ENCODE measurements around the gene PLA2G4B. TPM values are rescaled to one million over a fixed set of nuclear protein-coding genes. Genes with fewer than 3 reads are reported as not detected.

The PLA2G4B gene
- total RNA-seq, 3 donors from 2014 or later = 3.2 to 11.0 (median 10.2) TPM

DNA sequence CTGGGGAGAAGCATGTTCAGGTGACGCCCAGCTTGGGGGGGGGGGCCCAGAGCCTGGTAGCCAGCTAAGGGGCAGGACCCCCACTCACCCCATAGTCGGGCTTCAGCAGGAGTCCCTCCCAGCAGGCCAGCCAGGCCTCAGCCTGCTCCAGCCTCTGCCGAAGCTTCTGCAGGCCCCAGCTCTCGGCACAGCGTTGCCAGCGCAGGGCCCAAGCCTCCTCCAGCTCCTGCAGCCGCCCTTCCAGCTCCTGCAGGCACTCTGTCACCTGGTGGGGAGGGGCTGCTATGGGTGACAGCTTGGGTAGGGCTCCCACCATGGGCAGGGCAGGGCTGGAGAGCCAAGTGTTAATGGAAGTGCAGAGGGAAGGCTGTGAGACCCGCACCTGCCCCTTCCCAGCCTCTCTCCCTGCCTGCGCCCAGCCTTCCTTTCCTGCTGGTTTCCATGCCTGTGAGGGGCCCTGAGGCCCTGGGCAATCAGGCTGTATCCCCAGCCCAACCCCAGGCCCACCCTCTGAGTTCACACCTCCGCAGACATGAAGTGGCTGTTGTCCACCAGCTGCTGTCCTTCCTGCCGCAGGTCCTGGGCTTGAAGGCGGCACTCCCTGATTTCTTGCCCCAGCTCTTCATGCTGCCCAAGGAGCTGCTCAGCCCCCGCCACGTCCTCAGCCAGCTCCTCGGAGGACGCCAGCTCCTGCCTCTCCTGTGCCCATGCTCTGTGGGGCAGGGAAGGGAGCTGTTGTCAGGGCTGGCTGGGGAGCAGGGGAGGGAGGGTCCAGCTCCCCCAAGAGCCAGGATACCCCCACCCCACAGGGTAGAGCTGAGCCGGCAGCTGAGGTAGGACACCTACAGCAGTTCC is 14.3 kb downstream of the PLA2G4B start:
- H3K27me3 ChIP-seq = no peaks in the 10 kb centered on the region
- no peak for TF ChIP-seq POLR2A (IDR thresholded peaks at IDR 0.05)
- no peak for TF ChIP-seq POLR2AphosphoS5 (IDR thresholded peaks at IDR 0.05)
- TF ChIP-seq, protein P1, sequence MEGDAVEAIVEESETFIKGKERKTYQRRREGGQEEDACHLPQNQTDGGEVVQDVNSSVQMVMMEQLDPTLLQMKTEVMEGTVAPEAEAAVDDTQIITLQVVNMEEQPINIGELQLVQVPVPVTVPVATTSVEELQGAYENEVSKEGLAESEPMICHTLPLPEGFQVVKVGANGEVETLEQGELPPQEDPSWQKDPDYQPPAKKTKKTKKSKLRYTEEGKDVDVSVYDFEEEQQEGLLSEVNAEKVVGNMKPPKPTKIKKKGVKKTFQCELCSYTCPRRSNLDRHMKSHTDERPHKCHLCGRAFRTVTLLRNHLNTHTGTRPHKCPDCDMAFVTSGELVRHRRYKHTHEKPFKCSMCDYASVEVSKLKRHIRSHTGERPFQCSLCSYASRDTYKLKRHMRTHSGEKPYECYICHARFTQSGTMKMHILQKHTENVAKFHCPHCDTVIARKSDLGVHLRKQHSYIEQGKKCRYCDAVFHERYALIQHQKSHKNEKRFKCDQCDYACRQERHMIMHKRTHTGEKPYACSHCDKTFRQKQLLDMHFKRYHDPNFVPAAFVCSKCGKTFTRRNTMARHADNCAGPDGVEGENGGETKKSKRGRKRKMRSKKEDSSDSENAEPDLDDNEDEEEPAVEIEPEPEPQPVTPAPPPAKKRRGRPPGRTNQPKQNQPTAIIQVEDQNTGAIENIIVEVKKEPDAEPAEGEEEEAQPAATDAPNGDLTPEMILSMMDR (IDR thresholded peaks at IDR 0.05) = no peak

DNA sequence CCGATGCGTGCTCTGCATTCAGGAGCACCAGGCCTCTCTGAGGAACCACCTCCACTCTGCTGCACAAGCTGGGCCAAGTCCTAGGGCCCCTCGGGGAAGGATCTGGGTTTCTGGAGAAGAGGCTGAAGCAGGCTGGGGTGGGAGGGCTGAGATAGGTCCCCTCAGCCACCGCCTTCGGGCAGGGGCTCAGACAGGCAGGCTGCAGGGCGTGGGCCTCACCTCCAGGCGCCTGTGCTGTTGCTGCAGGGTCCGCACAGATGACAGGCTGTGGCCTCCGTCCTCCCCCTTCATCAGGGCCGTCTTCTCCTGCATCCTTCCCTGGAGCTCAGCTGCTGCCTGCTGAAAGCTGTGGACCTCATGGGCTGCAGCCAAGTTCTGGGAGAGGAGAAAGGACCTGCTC is 15.2 kb downstream of the PLA2G4B start:
- intact Hi-C loops (cut with DNase I; ENCODE audit: low total_unique reads) = no loop called here
- DNase-seq (ENCODE audit: low spot score in 2 of 2) = no peak
- H3K4me1 ChIP-seq = peaks cover 0 to 8% of the 10 kb centered on the region in 2 donors

More for the DNA sequence above, 14.3 kb downstream of the PLA2G4B start:
- intact Hi-C loops (cut with DNase I; ENCODE audit: low total_unique reads) = no loop called here
- DNase-seq (ENCODE audit: low spot score in 2 of 2) = no peak
- H3K36me3 ChIP-seq = no peaks in the 10 kb centered on the region
- no peaks in the 10 kb centered on the region for H3K9me3 ChIP-seq
- no peak overlapping the region for H3K27ac ChIP-seq
- no peak overlapping the region for H3K4me3 ChIP-seq
- peaks cover 0 to 8% of the 10 kb centered on the region in 2 donors for H3K4me1 ChIP-seq

DNA sequence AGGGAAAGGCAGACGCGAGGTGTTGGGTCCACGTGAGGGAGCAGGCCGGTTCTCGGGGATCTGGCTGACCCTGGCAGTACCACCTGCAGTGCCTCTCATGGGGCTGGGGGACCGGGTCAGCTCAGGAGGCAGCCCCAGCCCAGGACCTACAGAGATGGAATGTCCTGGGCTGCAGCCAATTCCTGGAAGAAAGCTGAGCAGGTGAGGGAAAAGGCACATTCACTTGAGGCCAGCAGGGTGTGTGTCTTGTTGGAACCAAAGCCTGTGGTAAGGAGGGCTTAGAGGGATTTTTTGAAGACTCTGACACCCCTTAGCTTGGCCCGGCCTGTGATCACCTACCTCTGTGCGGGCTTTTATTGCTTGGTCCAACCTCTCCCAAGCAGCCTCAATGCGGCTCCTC is 15.8 kb downstream of the PLA2G4B start:
- TF ChIP-seq, protein P1 (IDR thresholded peaks at IDR 0.05) = no peak
- TF ChIP-seq POLR2A (IDR thresholded peaks at IDR 0.05) (no peak), POLR2AphosphoS5 (IDR thresholded peaks at IDR 0.05) (no peak)
- DNase-seq (ENCODE audit: low spot score in 2 of 2) = no peak
- Histone ChIP-seq H3K4me1 (peaks cover 0 to 4% of the 10 kb centered on the region in 2 donors), H3K36me3 (no peaks in the 10 kb centered on the region), H3K27me3 (no peaks in the 10 kb centered on the region), H3K27ac (no peak overlapping the region), H3K9me3 (no peaks in the 10 kb centered on the region), H3K4me3 (no peak overlapping the region)
- intact Hi-C loops (cut with DNase I; ENCODE audit: low total_unique reads) = no loop called here

More for the DNA sequence above, 15.2 kb downstream of the PLA2G4B start:
- TF ChIP-seq, protein P1 (IDR thresholded peaks at IDR 0.05) = no peak
- TF ChIP-seq POLR2AphosphoS5 (IDR thresholded peaks at IDR 0.05) = no peak
- no peak for TF ChIP-seq POLR2A (IDR thresholded peaks at IDR 0.05)
- no peak overlapping the region for H3K4me3 ChIP-seq
- no peak overlapping the region for H3K27ac ChIP-seq
- H3K36me3 ChIP-seq = no peaks in the 10 kb centered on the region
- no peaks in the 10 kb centered on the region for H3K27me3 ChIP-seq
- no peaks in the 10 kb centered on the region for H3K9me3 ChIP-seq

DNA sequence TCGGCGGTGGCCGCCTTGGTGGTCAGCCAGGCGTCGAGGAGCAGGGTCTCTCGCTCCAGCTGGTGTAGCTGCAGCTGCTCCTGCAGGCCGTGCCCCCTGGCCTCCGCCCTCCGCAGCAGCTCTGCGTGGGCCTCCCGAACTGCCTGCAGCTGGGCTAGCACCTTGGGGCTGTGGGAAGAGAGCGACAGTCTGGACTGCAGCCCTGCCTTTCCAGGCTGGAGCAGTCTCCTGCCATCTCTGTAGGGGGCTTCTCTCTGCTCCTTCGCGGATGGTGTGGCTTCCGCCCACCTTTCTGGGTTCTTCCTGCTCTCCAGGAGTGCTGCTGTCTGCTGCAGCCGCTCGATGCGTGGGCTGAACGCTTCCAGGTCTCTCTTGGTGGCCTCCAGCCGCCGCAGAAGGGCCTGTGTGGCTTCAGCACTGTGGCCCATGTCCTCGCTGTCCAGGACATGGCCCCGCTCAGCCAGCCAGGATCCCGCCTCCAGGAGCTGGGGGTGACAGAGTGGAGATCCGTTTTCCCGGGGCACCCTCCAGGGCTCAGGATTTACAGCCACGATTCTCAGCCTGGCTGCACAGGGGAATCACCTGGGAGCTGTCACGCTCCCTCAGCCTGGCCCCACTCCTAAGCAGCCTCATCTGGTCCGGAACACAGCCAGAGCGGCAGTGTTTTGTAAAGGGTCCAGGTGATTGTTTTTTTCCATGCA is 16.8 kb downstream of the PLA2G4B start:
- H3K27me3 ChIP-seq = no peaks in the 10 kb centered on the region
- intact Hi-C loops (cut with DNase I; ENCODE audit: low total_unique reads) = no loop called here

More for the DNA sequence above, 16.8 kb downstream of the PLA2G4B start:
- no peak overlapping the region for H3K27ac ChIP-seq
- no peaks in the 10 kb centered on the region for H3K4me1 ChIP-seq
- no peaks in the 10 kb centered on the region for H3K9me3 ChIP-seq
- TF ChIP-seq, protein P1 (IDR thresholded peaks at IDR 0.05) = no peak
- TF ChIP-seq POLR2AphosphoS5 (IDR thresholded peaks at IDR 0.05) = no peak
- no peak for TF ChIP-seq POLR2A (IDR thresholded peaks at IDR 0.05)
- DNase-seq (ENCODE audit: low spot score in 2 of 2) = no peak
- H3K36me3 ChIP-seq = no peaks in the 10 kb centered on the region
- no peak overlapping the region for H3K4me3 ChIP-seq

Data from breast epithelium (tissue), 4 donors.